Brain microvascular endothelial cell (primary cell): ENCODE results near the gene WASF2.
"Not testable (repeated sequence)": the region's sequence is repeated elsewhere in the genome, so short reads cannot be mapped to it uniquely, and the experiment has no call there.

ENCODE experiments used
- DNase-seq: peaks from one replicate; pipeline ENCODE4 v3.0.0-alpha.2; 2020
- H3K27ac ChIP-seq: fragments of 250-450 bp; sonication (Bioruptor Pico); 2 replicates; pipeline ENCODE4 v1.5.1; 2020; ENCODE audit warnings: mild to moderate bottlenecking, moderate library complexity
- H3K27me3 ChIP-seq: fragments of 250-450 bp; sonication (Bioruptor Pico); replicated peaks from 2 replicates; pipeline ENCODE4 v1.5.1; 2020; ENCODE audit warnings: mild to moderate bottlenecking
- H3K36me3 ChIP-seq: fragments of 250-450 bp; sonication (Bioruptor Pico); replicated peaks from 2 replicates; pipeline ENCODE4 v1.5.1; 2020; ENCODE audit warnings: mild to moderate bottlenecking
- H3K4me3 ChIP-seq: 2 replicates; pipeline ENCODE4 v1.5.1; 2011; ENCODE audit warnings: low read depth, mild to moderate bottlenecking, control low read depth, low read length, moderate library complexity
- in situ Hi-C: cut with HindIII; loops from 2 replicates; pipeline ENCODE4 v1.10.0; 2017; ENCODE audit warnings: low sequenced_read_pairs, low pct_ligation_motif_present
- TF ChIP-seq, protein P1 (sequence below): IDR thresholded peaks from 2 replicates; pipeline ENCODE4 v1.5.1; 2011; ENCODE audit warnings: low read depth, mild to moderate bottlenecking, moderate library complexity, low read length, control low read depth, inconsistent platforms; ENCODE audit errors: missing control alignments

The WASF2 gene

DNA sequence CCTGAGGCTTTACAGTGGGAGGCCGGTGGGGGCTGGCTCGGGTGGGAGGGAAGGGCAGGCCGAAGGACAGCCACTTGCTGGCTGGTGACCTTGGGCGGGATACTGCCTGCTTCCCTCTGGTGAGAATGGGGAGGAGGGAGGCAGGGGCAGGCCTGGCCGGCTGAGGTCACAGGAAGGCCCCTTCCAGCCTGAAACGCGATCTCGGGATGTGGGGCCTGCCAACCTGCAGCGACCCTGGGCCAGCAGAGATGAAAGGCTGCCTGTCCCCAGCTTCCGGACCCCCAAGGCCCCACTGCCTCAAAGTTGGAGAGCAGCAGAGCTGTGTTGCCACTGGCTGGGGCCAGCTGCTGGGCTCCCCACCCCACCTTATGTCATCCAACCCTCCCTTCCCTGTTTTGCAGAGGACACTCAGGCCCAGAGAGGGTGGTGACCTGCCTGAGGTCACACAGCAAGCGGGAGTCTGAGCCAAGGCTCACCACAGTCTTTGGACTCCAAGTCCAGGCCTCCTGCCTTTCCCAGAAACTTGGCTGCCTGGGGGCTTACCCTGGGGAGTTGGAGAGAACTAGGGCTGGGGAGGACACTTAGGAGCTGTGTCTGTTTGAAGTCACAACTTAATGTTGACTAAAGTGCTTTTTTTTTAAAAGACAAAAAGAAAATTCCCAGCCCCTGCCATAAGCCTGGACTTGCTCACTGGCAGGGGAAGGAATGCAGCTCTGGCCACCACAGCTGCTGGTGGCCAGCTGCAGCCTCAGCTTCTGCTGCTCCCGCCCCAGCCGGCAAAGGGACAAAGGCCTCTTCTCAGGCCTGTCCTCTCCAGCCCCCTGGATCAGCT lies 14.8 kb upstream of the WASF2 start:
- no peaks in the 10 kb centered on the region for H3K27me3 ChIP-seq
- TF ChIP-seq, protein P1, sequence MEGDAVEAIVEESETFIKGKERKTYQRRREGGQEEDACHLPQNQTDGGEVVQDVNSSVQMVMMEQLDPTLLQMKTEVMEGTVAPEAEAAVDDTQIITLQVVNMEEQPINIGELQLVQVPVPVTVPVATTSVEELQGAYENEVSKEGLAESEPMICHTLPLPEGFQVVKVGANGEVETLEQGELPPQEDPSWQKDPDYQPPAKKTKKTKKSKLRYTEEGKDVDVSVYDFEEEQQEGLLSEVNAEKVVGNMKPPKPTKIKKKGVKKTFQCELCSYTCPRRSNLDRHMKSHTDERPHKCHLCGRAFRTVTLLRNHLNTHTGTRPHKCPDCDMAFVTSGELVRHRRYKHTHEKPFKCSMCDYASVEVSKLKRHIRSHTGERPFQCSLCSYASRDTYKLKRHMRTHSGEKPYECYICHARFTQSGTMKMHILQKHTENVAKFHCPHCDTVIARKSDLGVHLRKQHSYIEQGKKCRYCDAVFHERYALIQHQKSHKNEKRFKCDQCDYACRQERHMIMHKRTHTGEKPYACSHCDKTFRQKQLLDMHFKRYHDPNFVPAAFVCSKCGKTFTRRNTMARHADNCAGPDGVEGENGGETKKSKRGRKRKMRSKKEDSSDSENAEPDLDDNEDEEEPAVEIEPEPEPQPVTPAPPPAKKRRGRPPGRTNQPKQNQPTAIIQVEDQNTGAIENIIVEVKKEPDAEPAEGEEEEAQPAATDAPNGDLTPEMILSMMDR = no peak
- in situ Hi-C loops = no loop called here
- H3K4me3 ChIP-seq = no peak overlapping the region
- no peaks in the 10 kb centered on the region for H3K36me3 ChIP-seq
- H3K27ac ChIP-seq = no peak overlapping the region
- DNase-seq = no peak

DNA sequence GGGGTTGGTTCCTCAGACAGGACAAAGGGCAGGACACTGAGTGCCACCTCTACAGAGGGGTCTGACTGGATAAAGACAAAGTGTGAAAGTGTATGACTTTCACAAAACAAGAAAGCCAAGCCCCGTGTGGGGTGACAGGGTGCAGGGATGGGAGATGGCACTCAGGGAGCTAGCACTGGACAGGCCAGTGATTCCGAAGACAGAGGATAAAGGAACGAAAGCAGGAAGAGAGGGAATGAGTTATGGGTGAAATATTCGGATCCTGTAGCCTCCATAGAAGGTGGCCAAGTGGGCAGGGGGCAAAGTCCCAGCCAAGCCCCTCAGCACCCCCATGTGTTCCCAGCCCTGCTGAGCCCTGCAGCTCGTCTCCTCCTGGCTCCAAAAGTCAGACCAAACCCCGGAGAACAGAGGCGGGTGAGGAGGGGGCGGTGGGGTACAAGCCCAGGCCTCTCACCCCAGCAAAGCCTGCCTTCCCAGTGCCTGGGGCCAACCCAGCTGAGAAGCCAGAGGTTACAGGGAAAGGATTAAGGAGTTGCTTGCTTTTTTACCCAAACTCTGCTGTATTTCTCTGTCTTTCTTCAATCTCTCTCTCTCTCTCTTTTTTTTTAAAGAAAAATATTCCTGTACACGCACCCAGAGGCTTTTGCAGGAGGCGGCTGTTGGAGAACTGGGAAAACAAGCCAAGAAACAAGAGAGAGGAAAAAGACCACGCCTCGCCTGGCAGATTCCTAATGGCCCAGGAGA lies 14.0 kb upstream of the WASF2 start:
- no peaks in the 10 kb centered on the region for H3K27me3 ChIP-seq
- H3K36me3 ChIP-seq = no peaks in the 10 kb centered on the region
- H3K4me3 ChIP-seq = no peak overlapping the region
- in situ Hi-C loops = no loop called here
- no peak for DNase-seq
- H3K27ac ChIP-seq = no peak overlapping the region
- TF ChIP-seq, protein P1 = no peak

DNA sequence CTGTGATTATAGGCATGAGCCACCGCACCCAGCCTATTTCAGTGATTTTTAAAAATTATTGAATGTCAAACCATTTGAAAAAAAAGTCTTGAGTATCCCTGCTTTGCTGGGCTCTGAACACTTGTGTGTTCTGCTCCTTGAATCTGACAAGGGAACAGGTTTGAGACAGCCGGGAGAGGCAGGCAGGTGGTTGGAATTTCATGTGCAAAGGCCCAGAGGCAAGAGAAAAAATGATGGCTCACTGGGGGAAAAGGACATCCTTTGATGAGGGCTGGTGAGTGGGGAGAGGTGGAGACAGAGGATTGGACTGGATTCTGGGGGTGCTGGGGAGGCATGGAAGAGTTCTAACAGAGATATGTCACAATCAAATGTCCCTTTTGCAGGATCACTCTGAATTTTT lies 13.1 kb upstream of the WASF2 start:
- H3K36me3 ChIP-seq = no peaks in the 10 kb centered on the region
- H3K4me3 ChIP-seq = no peak overlapping the region
- no peaks in the 10 kb centered on the region for H3K27me3 ChIP-seq
- in situ Hi-C loops = no loop called here
- DNase-seq = no peak
- no peak overlapping the region for H3K27ac ChIP-seq
- TF ChIP-seq, protein P1 = no peak

DNA sequence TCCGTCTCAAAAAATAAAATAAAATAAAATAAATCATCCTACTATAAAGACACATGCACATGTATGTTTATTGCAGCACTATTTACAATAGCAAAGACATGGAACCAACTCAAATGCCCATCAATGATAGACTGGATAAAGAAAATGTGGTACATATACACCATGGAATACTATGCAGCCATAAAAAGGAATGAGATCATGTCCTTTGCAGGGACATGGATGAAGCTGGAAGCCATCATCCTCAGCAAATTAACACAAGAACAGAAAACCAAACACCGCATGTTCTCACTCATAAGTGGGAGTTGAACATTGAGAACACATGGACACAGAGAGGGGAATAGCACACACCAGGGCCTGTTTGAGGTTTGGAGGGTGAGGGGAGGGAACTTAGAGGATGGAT lies 11.2 kb upstream of the WASF2 start:
- H3K36me3 ChIP-seq, H3K27ac ChIP-seq, DNase-seq, H3K4me3 ChIP-seq, H3K27me3 ChIP-seq, in situ Hi-C loops: not testable (repeated sequence)

DNA sequence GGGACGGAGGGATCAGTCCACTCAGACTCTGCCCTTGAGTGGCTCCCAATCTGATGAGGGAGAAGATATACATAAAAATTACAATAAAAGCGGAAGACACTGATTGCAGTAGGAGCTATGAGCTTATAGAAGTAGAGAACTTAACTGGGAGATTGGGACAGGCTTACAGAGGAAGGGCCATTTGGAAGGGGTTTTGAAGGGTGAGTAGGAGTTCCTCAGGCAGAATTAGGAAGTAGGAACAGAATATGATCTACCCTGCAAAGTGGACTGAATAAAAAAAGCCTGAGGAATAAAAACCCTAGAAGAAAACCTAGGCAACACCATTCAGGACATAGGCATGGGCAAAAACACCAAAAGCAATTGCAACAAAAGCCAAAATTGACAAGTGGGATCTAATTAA lies 9.2 kb upstream of the WASF2 start:
- TF ChIP-seq, protein P1 = no peak
- DNase-seq = no peak
- H3K27me3 ChIP-seq = no peaks in the 10 kb centered on the region
- no peak overlapping the region for H3K4me3 ChIP-seq
- in situ Hi-C loops = no loop called here
- H3K36me3 ChIP-seq = no peaks in the 10 kb centered on the region
- no peak overlapping the region for H3K27ac ChIP-seq

DNA sequence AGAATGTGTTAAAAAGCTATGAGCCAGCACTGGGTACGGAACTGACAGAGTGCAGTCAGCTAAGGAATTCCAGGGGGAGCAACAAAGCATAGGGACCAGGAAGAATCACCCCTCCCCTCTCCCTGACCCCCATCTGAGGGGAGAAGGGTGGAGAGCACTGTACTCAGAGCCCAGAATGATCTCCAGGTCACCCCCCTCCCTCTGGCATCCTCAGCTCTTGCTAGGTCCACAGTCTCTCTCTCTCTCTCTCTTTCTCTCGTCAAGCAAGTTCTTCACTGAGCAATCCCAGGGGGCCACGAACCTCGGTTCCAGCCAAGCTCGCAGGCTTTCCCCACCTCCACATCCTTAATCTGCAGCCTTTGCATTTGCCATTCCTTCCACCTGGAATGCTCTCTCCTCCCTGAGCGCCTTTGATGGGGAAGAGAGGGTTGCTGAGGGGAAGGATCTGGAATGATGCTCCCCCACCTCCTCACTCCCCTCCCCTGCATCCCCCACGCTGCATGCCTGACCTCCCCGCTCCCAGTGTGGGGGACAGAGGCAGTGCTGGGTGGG lies 6.7 kb upstream of the WASF2 start:
- Histone ChIP-seq H3K4me3 (no peak overlapping the region), H3K36me3 (no peaks in the 10 kb centered on the region), H3K27me3 (no peaks in the 10 kb centered on the region), H3K27ac (no peak overlapping the region)
- in situ Hi-C loops = no loop called here
- DNase-seq = no peak
- TF ChIP-seq, protein P1 = peak; percentile 54
